Right lobe of liver (tissue), 6 donors: Measurements from ENCODE around the gene NCOR1. TPM values are rescaled to one million over a fixed set of nuclear protein-coding genes. Genes with fewer than 3 reads are reported as not detected.

ENCODE experiments used
- ATAC-seq, 4 donors: fragments of 200-7000 bp; cut with Tn5 transposase; one replicate each; pipeline ENCODE4 v1.9.1; 2020; ENCODE audit warnings: mild to moderate bottlenecking in 4 of 4, moderate library complexity in 4 of 4
- DNase-seq, 3 donors: peaks; one replicate each; pipeline ENCODE4 v3.0.0-alpha.2; 2020
- H3K27ac ChIP-seq, 3 donors: fragments of 200-600 bp; one replicate each; pipeline ENCODE4 v1.8.0; 2022
- H3K27me3 ChIP-seq, 2 donors: fragments of 200-600 bp; one replicate each; pipeline ENCODE4 v1.8.0; 2022
- H3K36me3 ChIP-seq, 4 donors: fragments of 200-600 bp; sonication (generic) in 1 of 4; one replicate each; pipeline versions ENCODE4 v1.5.1 to v1.8.0; 2017 to 2022; ENCODE audit warnings: control low read depth in 1 of 4
- H3K4me1 ChIP-seq, 4 donors: fragments of 200-600 bp; sonication (generic) in 1 of 4; one replicate each; pipeline versions ENCODE4 v1.5.1 to v1.8.0; 2017 to 2022; ENCODE audit warnings: control low read depth in 1 of 4
- H3K4me3 ChIP-seq, 3 donors: fragments of 200-600 bp; one replicate each; pipeline ENCODE4 v1.8.0; 2022
- H3K9me3 ChIP-seq, 4 donors: fragments of 200-600 bp; sonication (generic) in 1 of 4; one replicate each; pipeline versions ENCODE4 v1.5.1 to v1.8.0; 2017 to 2022; ENCODE audit warnings: control low read depth in 1 of 4
- CTCF ChIP-seq, 4 donors: fragments of 200-600 bp in 3 of 4; fragments of 450-650 bp in 1 of 4; IDR thresholded peaks; one replicate each; pipeline versions ENCODE4 v1.5.1 to v1.8.0; 2016 to 2022; ENCODE audit warnings: antibody characterized with exemption in 4 of 4, mild to moderate bottlenecking in 2 of 4
- POLR2A ChIP-seq: fragments of 450-650 bp; IDR thresholded peaks from one replicate; pipeline ENCODE4 v1.6.1; 2017; ENCODE audit warnings: antibody characterized with exemption, mild to moderate bottlenecking
- WGBS: methylation state at CpG from one replicate; pipeline ENCODE4 v1.1.6; 2018; ENCODE audit warnings: low coverage, low lambda C conversion rate; ENCODE audit not compliant: insufficient coverage; ENCODE audit errors: missing lambda C conversion rate; 5-methylcytosine and 5-hydroxymethylcytosine counted together
- intact Hi-C, 2 donors: fragments of 100-400 bp; cut with DNase I; formaldehyde crosslinking; loops; one replicate each; pipeline versions ENCODE4 v1.11.2 to v1.14.1; 2022
- total RNA-seq, 6 experiments: library from RNA; depleted of rRNA in 2 of 6; stranded (reverse); fragments of >200 nt in 2 of 6; fragmentation: NEBNext Ultra II Directional in 3 of 6; extraction: Animal tissue kit (Norgen Biotek cat#: 25700) in 3 of 6; gene quantifications; one replicate each; pipeline versions ENCODE4 v1.1.0 to v1.2.4, GENCODE V29; 2016 to 2023
- donor health status: DM: no; HTN: yes; CAD: no.
- donor health status: DM: no; HTN: no; CAD: no.
- donor health status: DM: no; HTN: no; CAD: no.
- donor health status: DM: no; HTN: yes; CAD: no.
- donor health status: DM: no; HTN: yes; CAD: no.

NCOR1 gene
- total RNA-seq, 6 experiments from 2014 or later: 52.6 to 76.8 (median 65.1) TPM

GRCh38 chr17:16251043-16251442 is 35.7 kb upstream of the NCOR1 start:
- H3K4me3 ChIP-seq: no peak overlapping the region
- no peak for TF ChIP-seq POLR2A
- no peak for TF ChIP-seq CTCF (IDR thresholded peaks at IDR 0.05)
- no peak overlapping the region for H3K27ac ChIP-seq
- no peaks in the 10 kb centered on the region for H3K27me3 ChIP-seq
- intact Hi-C loops: no loop called here
- H3K9me3 ChIP-seq: no peaks in the 10 kb centered on the region
- ATAC-seq (no peak), DNase-seq (no peak)
- no peaks in the 10 kb centered on the region for H3K36me3 ChIP-seq
- peaks cover 0 to 21% (median 4%) of the 10 kb centered on the region in 4 donors for H3K4me1 ChIP-seq
- 81% methylated on average over 5 of the region's 6 CpGs for WGBS

- DNase-seq (no peak), ATAC-seq (peak in 1 of 4 donors; percentile 51)
- Histone ChIP-seq H3K27ac (no peak overlapping the region), H3K9me3 (no peaks in the 10 kb centered on the region), H3K27me3 (no peaks in the 10 kb centered on the region), H3K4me3 (no peak overlapping the region), H3K4me1 (peaks cover 0 to 19% (median 4%) of the 10 kb centered on the region in 4 donors), H3K36me3 (no peaks in the 10 kb centered on the region)
- intact Hi-C loops: no loop called here
- TF ChIP-seq POLR2A (no peak), CTCF (IDR thresholded peaks at IDR 0.05) (no peak)
- WGBS: 85% methylated on average over 1 of the region's 1 CpG
Observed at GRCh38 chr17:16250635-16251034, 35.3 kb upstream of the NCOR1 start.

- TF ChIP-seq POLR2A (no peak), CTCF (IDR thresholded peaks at IDR 0.05) (no peak)
- intact Hi-C loops: no loop called here
- no peak overlapping the region for H3K4me3 ChIP-seq
- H3K27me3 ChIP-seq: no peaks in the 10 kb centered on the region
- H3K9me3 ChIP-seq: no peaks in the 10 kb centered on the region
- H3K36me3 ChIP-seq: no peaks in the 10 kb centered on the region
- DNase-seq (no peak), ATAC-seq (no peak)
- peak overlapping the region in 1 of 3 donors; percentile 1 for H3K27ac ChIP-seq
- 92% methylated on average over 6 of the region's 7 CpGs for WGBS
- peaks cover 0 to 9% (median 0%) of the 10 kb centered on the region in 4 donors for H3K4me1 ChIP-seq
Observed at GRCh38 chr17:16247586-16247984, 32.3 kb upstream of the NCOR1 start.

- Histone ChIP-seq H3K27ac (no peak overlapping the region), H3K4me1 (peaks cover 0 to 3% (median 0%) of the 10 kb centered on the region in 4 donors), H3K36me3 (no peaks in the 10 kb centered on the region), H3K4me3 (no peak overlapping the region), H3K27me3 (no peaks in the 10 kb centered on the region), H3K9me3 (no peaks in the 10 kb centered on the region)
- intact Hi-C loops: no loop called here
- TF ChIP-seq CTCF (IDR thresholded peaks at IDR 0.05) (no peak), POLR2A (no peak)
- ATAC-seq (no peak), DNase-seq (no peak)
- WGBS: 84% methylated on average over 9 of the region's 9 CpGs
Observed at GRCh38 chr17:16243801-16244567, 28.6 kb upstream of the NCOR1 start.
